K562 (cell line): ENCODE measurements around the gene OR4F17. TPM values are rescaled to one million over a fixed set of nuclear protein-coding genes. Genes with fewer than 3 reads are reported as not detected.
A peak's percentile ranks its signal among the peaks of the same experiment; 100 is the strongest.
"Not testable (repeated sequence)": the region's sequence is repeated elsewhere in the genome, so short reads cannot be mapped to it uniquely, and the experiment has no call there.

Experiments
- ATAC-seq: fragments of 200-7000 bp; cut with Tn5 transposase; 3 replicates; pipeline ENCODE4 v1.9.1; 2020; ENCODE audit warnings: moderate library complexity
- BruUV-seq: library from RNA; stranded (reverse); fragments of 400-500 nt; replicated peaks from 2 replicates; lab custom pipeline; 2021; lab: Mats Ljungman, UMichigan
- CTCF ChIA-PET: fragments of 300-600 bp; formaldehyde crosslinking; extraction: SDS; loops from one replicate; lab custom pipeline; 2021; ENCODE audit warnings: low intra/inter-chr PET ratio; lab: Yijun Ruan, JAX
- POLR2A ChIA-PET: fragments of 300-600, 350-650 bp; sonication (Branson Sonifier 250); formaldehyde crosslinking; extraction: SDS; loops from one replicate; lab custom pipeline; 2021; ENCODE audit warnings: antibody characterized with exemption, inconsistent platforms; lab: Yijun Ruan, JAX
- DNase-seq, 4 experiments: peaks; one replicate each; pipeline versions ENCODE4 v3.0.0 to v3.0.0-alpha.2; 2011 to 2018; ENCODE audit warnings: low spot score in 3 of 4, mixed read lengths in 3 of 4; ENCODE audit errors: extremely low read depth in 1 of 4
- FAIRE-seq: peaks from 2 replicates; lab custom pipeline; 2011; peaks lifted over from hg19 to GRCh38; lab: Jason Lieb, UNC
- H2AFZ ChIP-seq: 2 replicates; pipeline ENCODE4 v1.6.0; 2011; ENCODE audit warnings: low read depth, low read length, control low read depth, inconsistent platforms
- H3K27ac ChIP-seq: fragments of 200-600 bp; 3 replicates; pipeline ENCODE4 v1.8.0; 2011; ENCODE audit warnings: low read depth, mild to moderate bottlenecking, control low read depth, inconsistent platforms, low read length, moderate library complexity, mixed read lengths; ENCODE audit errors: extremely low read depth
- H3K27me3 ChIP-seq, 2 experiments: fragments of 300-600 bp in 1 of 2; 2 replicates in 1 of 2; 3 replicates in 1 of 2; pipeline versions ENCODE4 v1.6.0 to v1.8.0; 2011; ENCODE audit warnings: inconsistent platforms in 2 of 2, low read length in 2 of 2, mild to moderate bottlenecking in 1 of 2, mixed read lengths in 1 of 2, moderate library complexity in 1 of 2; ENCODE audit not compliant: control insufficient read depth in 2 of 2, insufficient read depth in 2 of 2
- H3K36me3 ChIP-seq: fragments of 300-600 bp; 3 replicates; pipeline ENCODE4 v1.8.0; 2011; ENCODE audit warnings: mild to moderate bottlenecking, low read length, inconsistent platforms; ENCODE audit not compliant: control insufficient read depth, insufficient read depth
- H3K4me1 ChIP-seq, 2 experiments: fragments of 200-600 bp in 1 of 2; replicated peaks in 1 of 2; 2 replicates in 1 of 2; 3 replicates in 1 of 2; pipeline versions ENCODE4 v1.5.1 to v1.8.0; 2011; ENCODE audit warnings: inconsistent platforms in 2 of 2, low read length in 2 of 2, mild to moderate bottlenecking in 1 of 2, mixed read lengths in 1 of 2, moderate library complexity in 1 of 2; ENCODE audit not compliant: control insufficient read depth in 2 of 2, insufficient read depth in 2 of 2
- H3K4me2 ChIP-seq: 2 replicates; pipeline ENCODE4 v1.6.1; 2011; ENCODE audit warnings: low read length, control low read depth, inconsistent platforms, mixed read lengths; ENCODE audit not compliant: insufficient read depth
- H3K4me3 ChIP-seq: fragments of 200-600 bp; sonication (generic), shearing (Covaris generic); 2 replicates; pipeline ENCODE4 v1.5.1; 2016; ENCODE audit warnings: control low read depth, inconsistent platforms
- H3K79me2 ChIP-seq: fragments of 200-600 bp; 3 replicates; pipeline ENCODE4 v1.8.0; 2011; ENCODE audit warnings: low read length, inconsistent platforms; ENCODE audit not compliant: control insufficient read depth, insufficient read depth
- H3K9ac ChIP-seq, 2 experiments: 2 replicates each; pipeline versions ENCODE4 v1.6.0 to v1.6.1; 2011; ENCODE audit warnings: low read depth in 2 of 2, low read length in 2 of 2, control low read depth in 1 of 2, inconsistent platforms in 1 of 2, mild to moderate bottlenecking in 1 of 2, mixed read lengths in 1 of 2; ENCODE audit not compliant: insufficient read depth in 1 of 2
- H3K9me1 ChIP-seq: one replicate; pipeline ENCODE4 v1.6.0; 2011; ENCODE audit warnings: inconsistent platforms, mild to moderate bottlenecking, low read length, moderate library complexity; ENCODE audit not compliant: control insufficient read depth, insufficient read depth
- H3K9me3 ChIP-seq: replicated peaks from 2 replicates; pipeline ENCODE4 v1.5.1; 2011; ENCODE audit warnings: low read depth, low read length, inconsistent platforms; ENCODE audit not compliant: control insufficient read depth, insufficient read depth
- H4K20me1 ChIP-seq: replicated peaks from 2 replicates; pipeline ENCODE4 v1.6.1; 2011; ENCODE audit warnings: low read length, inconsistent platforms, mixed read lengths; ENCODE audit not compliant: control insufficient read depth, insufficient read depth
- MAZ ChIP-seq, 2 experiments: fragments of 450-650 bp in 1 of 2; sonication (generic) in 1 of 2; formaldehyde crosslinking; IDR thresholded peaks in 1 of 2; conservative IDR thresholded peaks in 1 of 2; 2 replicates each; pipeline versions ENCODE4 v1.4.0 to v1.5.0; 2020; ENCODE audit warnings: mild to moderate bottlenecking in 1 of 2, missing genetic modification reagents in 1 of 2
- WGBS: fragments of 100-300 bp; shearing (Covaris generic); methylation state at CpG from one replicate; pipeline ENCODE4 v1.1.6; 2016; ENCODE audit warnings: low coverage, mixed read lengths; ENCODE audit not compliant: insufficient coverage; ENCODE audit errors: missing lambda C conversion rate; 5-methylcytosine and 5-hydroxymethylcytosine counted together
- in situ Hi-C: fragments of 300-500 bp; cut with MboI; formaldehyde crosslinking; loops from 4 replicates; pipeline ENCODE4 v1.15.0; 2018; ENCODE audit warnings: inconsistent platforms, mixed read lengths
- intact Hi-C: fragments of 100-400 bp; cut with micrococcal nuclease; formaldehyde crosslinking; loops from 2 replicates; pipeline ENCODE4 v1.14.2; 2022
- polyA plus RNA-seq, 8 experiments: library from polyadenylated mRNA; depleted of rRNA in 4 of 8; stranded (reverse) in 5 of 8; unstranded in 3 of 8; fragments of >200 nt; fragmentation: Nextera tagmentation in 2 of 8; fragmentation: Illumina TruSeq in 1 of 8; extraction: Ambion mirVana in 2 of 8; extraction: Trizol in 1 of 8; gene quantifications; 2 replicates each; pipeline versions ENCODE4 v1.2.1 to v1.2.3, GENCODE V29; 2011 to 2014; ENCODE audit warnings: inconsistent platforms in 1 of 8, missing spikeins in 1 of 8
- total RNA-seq, 7 experiments: library from RNA; depleted of rRNA in 6 of 7; stranded (reverse); fragments of >200 nt in 6 of 7; fragmentation: Illumina TruSeq in 2 of 7; extraction: Trizol in 2 of 7; gene quantifications; 2 replicates each; pipeline versions ENCODE4 v1.2.1 to v1.2.3, GENCODE V29; 2011 to 2021; ENCODE audit warnings: low replicate concordance in 1 of 7

Gene OR4F17
- total and polyA plus RNA-seq, 9 of the 15 experiments (the other 6 are each of a cell fraction or from before 2014, with no cell fraction given) = 0.08 to 1.4 (median 0.15) TPM; not detected in 6

GRCh38 chr19:70793-71192, 36.1 kb upstream of the OR4F17 start:
- H3K4me2 ChIP-seq, H3K36me3 ChIP-seq, DNase-seq, H3K4me1 ChIP-seq, H3K9ac ChIP-seq, FAIRE-seq, H3K4me3 ChIP-seq, H4K20me1 ChIP-seq, ATAC-seq, H3K27me3 ChIP-seq, CTCF ChIA-PET, POLR2A ChIA-PET, in situ Hi-C loops, H3K79me2 ChIP-seq, intact Hi-C loops, H2AFZ ChIP-seq, H3K9me1 ChIP-seq, H3K27ac ChIP-seq, H3K9me3 ChIP-seq, BruUV-seq: not testable (repeated sequence)
- WGBS = no CpG with 5 or more reads among the region's 54 CpGs
- TF ChIP-seq MAZ (CRISPR knock-in tag; conservative IDR thresholded peaks at IDR 0.05 in 1 of 2, IDR thresholded peaks at IDR 0.05 in 1 of 2) = 0 out of 4 replicates have a peak, but pooled peaks of 1 of the 2 experiments have one; percentile 38

DNA sequence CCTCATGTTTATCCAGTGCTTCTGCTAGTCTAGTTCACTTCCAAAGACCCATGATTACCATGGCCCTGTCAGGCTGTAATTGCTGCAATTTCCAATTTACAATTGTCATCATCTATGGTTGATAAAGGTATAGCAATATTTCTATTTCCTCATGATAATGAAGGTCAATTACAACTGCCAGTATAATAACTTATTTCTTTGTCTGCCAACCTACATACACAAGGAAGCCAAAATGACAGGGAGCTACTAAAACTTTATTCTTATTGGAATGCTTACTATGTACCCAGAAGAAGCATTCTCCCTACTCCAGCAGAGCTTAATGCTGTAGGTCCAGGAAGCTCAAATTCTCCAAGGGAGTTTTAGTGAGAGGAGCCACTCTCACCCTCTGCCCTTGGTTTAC, 24.0 kb upstream of the OR4F17 start:
- H3K9me1 ChIP-seq, H3K9ac ChIP-seq, BruUV-seq, H3K27me3 ChIP-seq, H3K9me3 ChIP-seq, intact Hi-C loops, in situ Hi-C loops, H4K20me1 ChIP-seq, H3K4me3 ChIP-seq, POLR2A ChIA-PET, H2AFZ ChIP-seq, FAIRE-seq, H3K4me2 ChIP-seq, DNase-seq, H3K79me2 ChIP-seq, H3K36me3 ChIP-seq, H3K4me1 ChIP-seq, CTCF ChIA-PET, H3K27ac ChIP-seq: not testable (repeated sequence)
- peak; percentile 33; the same call in 1 of the 3 replicates for ATAC-seq

DNA sequence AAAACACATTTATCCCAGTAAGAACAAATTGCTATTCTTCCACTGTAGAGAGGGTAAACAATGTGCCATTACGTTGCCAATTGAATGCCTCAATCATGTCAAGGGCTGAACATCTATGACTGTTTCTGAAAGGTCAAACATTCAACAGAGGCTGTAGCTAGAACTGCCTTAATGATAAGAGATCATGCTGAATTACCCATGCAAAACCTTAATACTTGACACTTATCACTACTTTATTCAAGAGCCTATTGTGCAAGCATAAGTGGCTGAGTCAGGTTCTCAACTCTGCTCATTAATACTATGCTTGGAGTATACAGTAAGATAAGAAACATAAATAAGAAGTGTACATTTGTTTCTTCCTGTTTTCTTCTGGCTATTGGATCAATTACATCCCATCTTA, 23.3 kb upstream of the OR4F17 start:
- in situ Hi-C loops, H3K79me2 ChIP-seq, POLR2A ChIA-PET, H3K9me1 ChIP-seq, H3K4me2 ChIP-seq, H3K27ac ChIP-seq, H3K27me3 ChIP-seq, H3K36me3 ChIP-seq, H4K20me1 ChIP-seq, H3K4me3 ChIP-seq, FAIRE-seq, DNase-seq, BruUV-seq, CTCF ChIA-PET, H3K9me3 ChIP-seq, intact Hi-C loops, H3K9ac ChIP-seq, H2AFZ ChIP-seq, H3K4me1 ChIP-seq: not testable (repeated sequence)
- ATAC-seq = peak; percentile 70
- no CpG with 5 or more reads among the region's 1 CpG for WGBS

GRCh38 chr19:90678-91077, 16.2 kb upstream of the OR4F17 start:
- H3K36me3 ChIP-seq, H3K4me3 ChIP-seq, BruUV-seq, ATAC-seq, H3K9ac ChIP-seq, FAIRE-seq, H3K79me2 ChIP-seq, H3K9me3 ChIP-seq, H3K27ac ChIP-seq, H4K20me1 ChIP-seq, H3K4me1 ChIP-seq, H3K4me2 ChIP-seq, DNase-seq, CTCF ChIA-PET, in situ Hi-C loops, intact Hi-C loops, H3K9me1 ChIP-seq, POLR2A ChIA-PET, H3K27me3 ChIP-seq, H2AFZ ChIP-seq: not testable (repeated sequence)
- 53% methylated on average over 3 of the region's 4 CpGs for WGBS
